Breast epithelium (tissue), 3 donors: Measurements from ENCODE around the gene PXDN.

ENCODE experiments used
- POLR2A ChIP-seq: fragments of 450-650 bp; IDR thresholded peaks from one replicate; pipeline ENCODE4 v1.6.1; 2016; ENCODE audit warnings: antibody characterized with exemption, mild to moderate bottlenecking, moderate library complexity
- POLR2AphosphoS5 ChIP-seq, 3 donors: sonication (generic); formaldehyde crosslinking; IDR thresholded peaks; one replicate each; pipeline ENCODE4 v1.6.1; 2017; ENCODE audit warnings: antibody characterized with exemption in 3 of 3
- TF ChIP-seq, protein P1 (sequence below), 3 donors: fragments of 450-650 bp; IDR thresholded peaks; one replicate each; pipeline ENCODE4 v1.5.1; 2016 to 2017; ENCODE audit warnings: antibody characterized with exemption in 3 of 3, mild to moderate bottlenecking in 3 of 3, moderate library complexity in 3 of 3

GRCh38 chr2:1740716-1741589, 3.4 kb downstream of the PXDN start:
- TF ChIP-seq, protein P1, sequence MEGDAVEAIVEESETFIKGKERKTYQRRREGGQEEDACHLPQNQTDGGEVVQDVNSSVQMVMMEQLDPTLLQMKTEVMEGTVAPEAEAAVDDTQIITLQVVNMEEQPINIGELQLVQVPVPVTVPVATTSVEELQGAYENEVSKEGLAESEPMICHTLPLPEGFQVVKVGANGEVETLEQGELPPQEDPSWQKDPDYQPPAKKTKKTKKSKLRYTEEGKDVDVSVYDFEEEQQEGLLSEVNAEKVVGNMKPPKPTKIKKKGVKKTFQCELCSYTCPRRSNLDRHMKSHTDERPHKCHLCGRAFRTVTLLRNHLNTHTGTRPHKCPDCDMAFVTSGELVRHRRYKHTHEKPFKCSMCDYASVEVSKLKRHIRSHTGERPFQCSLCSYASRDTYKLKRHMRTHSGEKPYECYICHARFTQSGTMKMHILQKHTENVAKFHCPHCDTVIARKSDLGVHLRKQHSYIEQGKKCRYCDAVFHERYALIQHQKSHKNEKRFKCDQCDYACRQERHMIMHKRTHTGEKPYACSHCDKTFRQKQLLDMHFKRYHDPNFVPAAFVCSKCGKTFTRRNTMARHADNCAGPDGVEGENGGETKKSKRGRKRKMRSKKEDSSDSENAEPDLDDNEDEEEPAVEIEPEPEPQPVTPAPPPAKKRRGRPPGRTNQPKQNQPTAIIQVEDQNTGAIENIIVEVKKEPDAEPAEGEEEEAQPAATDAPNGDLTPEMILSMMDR (IDR thresholded peaks at IDR 0.05) = no peak
- TF ChIP-seq POLR2A = no peak
- no peak for TF ChIP-seq POLR2AphosphoS5 (IDR thresholded peaks at IDR 0.05)
